ENCODE measurements around the gene KNDC1.
"Not testable (repeated sequence)": the region's sequence is repeated elsewhere in the genome, so short reads cannot be mapped to it uniquely, and the experiment has no call there.

The KNDC1 gene

GRCh38 chr10:133141144-133141957 is 18.7 kb upstream of the KNDC1 start:
- no peak for DNase-seq

- DNase-seq: no peak
Observed at GRCh38 chr10:133141958-133142340, 18.1 kb upstream of the KNDC1 start.

- DNase-seq: no peak
Observed at GRCh38 chr10:133142523-133143199, 17.4 kb upstream of the KNDC1 start.

- no peak for DNase-seq
Observed at GRCh38 chr10:133143200-133143533, 16.9 kb upstream of the KNDC1 start.

- no peak for DNase-seq
Observed at GRCh38 chr10:133143546-133143945, 16.5 kb upstream of the KNDC1 start.

- no peak for DNase-seq
Observed at GRCh38 chr10:133144771-133145170, 15.2 kb upstream of the KNDC1 start.

GRCh38 chr10:133150226-133150625 is 9.8 kb upstream of the KNDC1 start:
- DNase-seq: no peak

GRCh38 chr10:133150656-133151055 is 9.4 kb upstream of the KNDC1 start:
- no peak for DNase-seq

GRCh38 chr10:133151071-133151470 is 8.9 kb upstream of the KNDC1 start:
- not testable (repeated sequence) for DNase-seq

GRCh38 chr10:133151543-133151972 is 8.5 kb upstream of the KNDC1 start:
- DNase-seq: no peak

- no peak for DNase-seq
Observed at GRCh38 chr10:133154411-133154810, 5.6 kb upstream of the KNDC1 start.

- no peak for DNase-seq
Observed at GRCh38 chr10:133154996-133155778, 4.8 kb upstream of the KNDC1 start.

GRCh38 chr10:133156674-133157579 is 3.1 kb upstream of the KNDC1 start:
- DNase-seq: no peak

GRCh38 chr10:133157662-133158436 is 2.2 kb upstream of the KNDC1 start:
- no peak for DNase-seq

- no peak for DNase-seq
Observed at GRCh38 chr10:133158437-133158755, 1.6 kb upstream of the KNDC1 start.

- no peak for DNase-seq
Observed at GRCh38 chr10:133158756-133159610, 1.0 kb upstream of the KNDC1 start.

- no peak for DNase-seq
Observed at GRCh38 chr10:133159611-133159949, 439 bp upstream of the KNDC1 start.

- DNase-seq: no peak
Observed at GRCh38 chr10:133160826-133161471, 930 bp downstream of the KNDC1 start.

GRCh38 chr10:133161486-133162109 is 1.6 kb downstream of the KNDC1 start:
- DNase-seq: no peak
